Measurements from ENCODE around the gene SORCS2. TPM values are rescaled to one million over a fixed set of nuclear protein-coding genes. Genes with fewer than 3 reads are reported as not detected.

The SORCS2 gene
- total and polyA plus RNA-seq, 2 donors (not counting 1 experiment from before 2014, with no cell fraction given) = not detected

- Histone ChIP-seq H3K4me1 (ENCODE audit: control insufficient read depth in 2 of 2, insufficient read depth in 2 of 2, low read length in 2 of 2) (no peaks in the 10 kb centered on the region), H3K27me3 (replicated peaks in 1 of 4; ENCODE audit: control extremely low read depth in 1 of 4, control insufficient read depth in 3 of 4, insufficient read depth in 4 of 4, low read length in 3 of 4) (no peaks in the 10 kb centered on the region), H3K4me2 (replicated peaks; ENCODE audit: low read depth, low read length, poor library complexity, severe bottlenecking) (no peak overlapping the region), H3K4me3 (ENCODE audit: control extremely low read depth in 1 of 5, extremely low read depth in 1 of 5, insufficient read depth in 1 of 5, low read depth in 2 of 5, low read length in 4 of 5) (no peak overlapping the region), H3K9me3 (ENCODE audit: control extremely low read depth in 1 of 3, control insufficient read depth in 2 of 3, insufficient read depth in 1 of 3, low read length in 2 of 3) (no peaks in the 10 kb centered on the region), H2AFZ (ENCODE audit: insufficient read depth, low read depth, low read length, poor library complexity, severe bottlenecking) (no peak overlapping the region), H3K36me3 (replicated peaks in 1 of 2; ENCODE audit: control extremely low read depth in 1 of 2, control insufficient read depth in 1 of 2, extremely low read depth in 1 of 2, insufficient read depth in 2 of 2, low read length in 1 of 2) (no peaks in the 10 kb centered on the region), H4K20me1 (ENCODE audit: control insufficient read depth, insufficient read depth, low read length, poor library complexity, severe bottlenecking) (no peaks in the 10 kb centered on the region), H3K27ac (ENCODE audit: low read length in 2 of 2) (no peak overlapping the region), H3K9ac (ENCODE audit: low read length) (no peak overlapping the region), H3K79me2 (ENCODE audit: control insufficient read depth, insufficient read depth, low read length) (no peaks in the 10 kb centered on the region)
- Mint-ChIP-seq H3K4me3 (no peak overlapping the region), H3K27me3 (peaks cover 4% of the 10 kb centered on the region), H3K9me3 (ENCODE audit: insufficient read depth) (no peaks in the 10 kb centered on the region), H3K27ac (no peak overlapping the region), H3K4me1 (no peaks in the 10 kb centered on the region)
- POLR2A ChIA-PET = no interaction called here
- 69% methylated on average over 13 of the region's 13 CpGs for WGBS (ENCODE audit: insufficient coverage)
- intact Hi-C loops (cut with micrococcal nuclease) = no loop called here
- TF ChIP-seq EZH2 (IDR thresholded peaks at IDR 0.05; ENCODE audit: borderline replicate concordance, insufficient read depth, low read depth, low read length, poor library complexity, severe bottlenecking) (no peak), CTCF (IDR thresholded peaks at IDR 0.05) (no peak)
- CTCF ChIA-PET = no interaction called here
- ATAC-seq (ENCODE audit: low read depth) (no peak), DNase-seq (no peak)
These were observed 116.8 kb downstream of the SORCS2 start for GRCh38 chr4:7309181-7309580.

GRCh38 chr4:7309636-7310390 lies 117.5 kb downstream of the SORCS2 start:
- no peaks in the 10 kb centered on the region for H3K27me3 ChIP-seq (replicated peaks in 1 of 4; ENCODE audit: control extremely low read depth in 1 of 4, control insufficient read depth in 3 of 4, insufficient read depth in 4 of 4, low read length in 3 of 4)
- POLR2A ChIA-PET = no interaction called here
- WGBS (ENCODE audit: insufficient coverage) = 85% methylated on average over 14 of the region's 17 CpGs

More at GRCh38 chr4:7309636-7310390, 117.5 kb downstream of the SORCS2 start:
- Mint-ChIP-seq H3K27me3 (peaks cover 4% of the 10 kb centered on the region), H3K4me3 (no peak overlapping the region), H3K27ac (no peak overlapping the region), H3K9me3 (ENCODE audit: insufficient read depth) (no peaks in the 10 kb centered on the region), H3K4me1 (no peaks in the 10 kb centered on the region)
- no peak overlapping the region for H2AFZ ChIP-seq (ENCODE audit: insufficient read depth, low read depth, low read length, poor library complexity, severe bottlenecking)
- CTCF ChIA-PET = no interaction called here
- no peaks in the 10 kb centered on the region for H3K79me2 ChIP-seq (ENCODE audit: control insufficient read depth, insufficient read depth, low read length)
- TF ChIP-seq CTCF (IDR thresholded peaks at IDR 0.05) (no peak), EZH2 (IDR thresholded peaks at IDR 0.05; ENCODE audit: borderline replicate concordance, insufficient read depth, low read depth, low read length, poor library complexity, severe bottlenecking) (no peak)
- no peak overlapping the region for H3K4me3 ChIP-seq (ENCODE audit: control extremely low read depth in 1 of 5, extremely low read depth in 1 of 5, insufficient read depth in 1 of 5, low read depth in 2 of 5, low read length in 4 of 5)
- no peak overlapping the region for H3K27ac ChIP-seq (ENCODE audit: low read length in 2 of 2)
- DNase-seq (no peak), ATAC-seq (ENCODE audit: low read depth) (no peak)
- H3K9ac ChIP-seq (ENCODE audit: low read length) = no peak overlapping the region
- no peaks in the 10 kb centered on the region for H3K9me3 ChIP-seq (ENCODE audit: control extremely low read depth in 1 of 3, control insufficient read depth in 2 of 3, insufficient read depth in 1 of 3, low read length in 2 of 3)
- H3K4me1 ChIP-seq (ENCODE audit: control insufficient read depth in 2 of 2, insufficient read depth in 2 of 2, low read length in 2 of 2) = no peaks in the 10 kb centered on the region
- H3K36me3 ChIP-seq (replicated peaks in 1 of 2; ENCODE audit: control extremely low read depth in 1 of 2, control insufficient read depth in 1 of 2, extremely low read depth in 1 of 2, insufficient read depth in 2 of 2, low read length in 1 of 2) = no peaks in the 10 kb centered on the region
- intact Hi-C loops (cut with micrococcal nuclease) = no loop called here
- H3K4me2 ChIP-seq (replicated peaks; ENCODE audit: low read depth, low read length, poor library complexity, severe bottlenecking) = no peak overlapping the region
- no peaks in the 10 kb centered on the region for H4K20me1 ChIP-seq (ENCODE audit: control insufficient read depth, insufficient read depth, low read length, poor library complexity, severe bottlenecking)
